ENCODE measurements around the gene CDC42EP3.
A peak's percentile ranks its signal among the peaks of the same experiment; 100 is the strongest.

CDC42EP3 gene

DNA sequence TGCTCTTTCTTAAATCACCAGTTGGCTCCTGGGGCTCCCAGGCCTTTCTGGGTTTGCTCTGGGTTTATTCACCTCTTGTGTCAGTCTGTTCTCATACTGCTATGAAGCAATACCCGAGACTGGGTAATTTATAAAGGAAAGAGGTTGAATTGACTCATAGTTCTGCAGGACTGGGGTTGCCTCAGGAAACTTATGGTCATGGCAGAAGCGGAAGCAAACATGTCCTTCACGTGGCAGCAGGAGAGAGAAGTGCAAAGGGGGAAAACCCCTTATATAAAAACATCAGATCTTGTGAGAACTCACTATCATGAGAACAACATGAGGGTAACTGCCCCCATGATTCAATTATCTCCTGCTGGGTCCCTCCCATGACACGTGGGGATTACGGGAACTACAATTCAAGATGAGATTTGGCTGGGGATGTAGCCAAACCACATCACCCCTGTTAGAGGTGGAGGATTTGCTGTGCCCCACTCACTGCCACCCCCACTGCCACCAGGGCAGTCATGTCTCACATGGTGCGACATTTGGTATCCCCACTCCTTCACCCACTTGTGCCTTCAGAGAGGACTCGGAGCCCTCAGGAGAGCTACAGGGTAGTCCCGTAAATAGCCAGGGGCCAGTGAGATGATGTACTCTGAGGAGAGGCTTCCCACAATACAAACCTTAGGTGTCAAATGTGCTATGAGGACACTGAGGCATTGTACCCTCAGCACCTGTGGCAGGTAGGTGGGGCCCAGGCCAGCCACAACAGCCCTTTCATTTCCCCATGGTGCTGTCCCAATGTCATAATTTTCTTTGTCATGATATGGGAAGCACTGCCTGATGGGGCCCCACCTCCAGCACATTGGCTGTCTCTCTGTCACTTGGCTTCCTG lies 35.7 kb downstream of the CDC42EP3 start:
- DNase-seq = peak; percentile 69

DNA sequence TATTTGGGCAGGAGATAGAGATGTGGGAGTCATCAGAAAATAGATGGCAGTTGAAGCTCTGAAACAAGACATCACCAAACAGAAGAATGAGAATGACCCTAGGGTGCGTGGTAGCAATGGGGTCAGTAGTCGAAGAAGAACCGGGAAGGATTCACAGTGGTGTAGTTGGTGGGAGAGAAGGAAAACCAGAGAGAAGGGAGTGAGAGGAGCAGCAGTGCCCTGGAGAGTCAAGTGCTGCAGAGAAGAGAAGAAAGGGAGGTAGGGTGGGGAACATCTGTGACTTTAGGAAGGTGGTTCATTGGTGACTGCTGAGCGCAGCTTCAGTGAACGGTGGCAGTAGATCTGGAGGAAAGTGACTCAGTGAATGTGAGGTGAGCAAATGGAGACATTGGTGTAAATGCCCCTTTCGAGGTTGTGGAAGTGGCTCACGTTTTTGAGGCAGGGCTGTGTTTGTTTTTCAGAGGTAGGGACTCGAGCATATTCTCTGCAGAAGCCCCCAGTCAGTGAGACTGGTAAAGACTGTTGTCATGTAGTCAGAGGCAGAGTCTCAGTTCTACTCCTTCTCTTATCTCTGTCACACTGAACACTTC lies 36.4 kb downstream of the CDC42EP3 start:
- DNase-seq = no peak

DNA sequence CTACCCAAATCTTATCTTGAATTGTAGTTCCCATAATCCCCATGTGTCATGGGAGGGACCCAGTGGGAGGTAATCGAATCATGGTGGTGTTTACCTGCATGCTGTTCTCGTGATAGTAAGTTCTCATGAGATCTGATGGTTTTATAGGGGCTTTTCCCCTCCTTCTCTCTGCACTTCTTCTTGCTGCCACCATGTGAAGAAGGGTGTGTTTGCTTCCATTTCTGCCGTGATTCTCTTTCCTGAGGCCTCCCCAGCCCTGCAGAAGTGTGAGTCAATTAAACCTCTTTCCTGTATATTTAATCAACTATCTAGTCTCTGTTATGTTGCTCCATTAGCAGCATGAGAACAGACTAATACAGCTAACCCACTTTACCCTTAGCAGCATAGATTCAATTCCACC lies 37.6 kb downstream of the CDC42EP3 start:
- DNase-seq = no peak

GRCh38 chr2:37633234-37633633 lies 38.2 kb downstream of the CDC42EP3 start:
- DNase-seq = no peak

GRCh38 chr2:37632310-37632709 lies 39.1 kb downstream of the CDC42EP3 start:
- DNase-seq = no peak

DNA sequence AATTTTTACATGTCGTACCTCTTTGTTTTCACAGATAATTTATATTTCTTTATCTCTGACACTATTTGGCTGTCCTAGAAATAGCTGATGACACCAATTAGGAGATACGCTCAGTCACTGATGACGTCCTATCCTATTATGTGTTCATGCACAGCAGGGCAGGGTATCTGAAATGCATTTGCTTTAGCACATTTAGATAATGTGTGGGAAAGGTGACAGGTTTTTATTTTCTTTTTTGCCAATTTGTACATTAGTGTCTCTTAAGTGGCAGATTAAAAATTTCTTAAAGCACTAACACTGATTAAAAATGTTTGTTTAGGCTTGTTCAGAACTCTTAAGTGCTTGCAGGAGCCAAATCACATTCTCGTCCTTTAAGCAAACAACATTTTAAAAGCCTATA lies 39.7 kb downstream of the CDC42EP3 start:
- no peak for DNase-seq

GRCh38 chr2:37631292-37631691 lies 40.1 kb downstream of the CDC42EP3 start:
- no peak for DNase-seq

DNA sequence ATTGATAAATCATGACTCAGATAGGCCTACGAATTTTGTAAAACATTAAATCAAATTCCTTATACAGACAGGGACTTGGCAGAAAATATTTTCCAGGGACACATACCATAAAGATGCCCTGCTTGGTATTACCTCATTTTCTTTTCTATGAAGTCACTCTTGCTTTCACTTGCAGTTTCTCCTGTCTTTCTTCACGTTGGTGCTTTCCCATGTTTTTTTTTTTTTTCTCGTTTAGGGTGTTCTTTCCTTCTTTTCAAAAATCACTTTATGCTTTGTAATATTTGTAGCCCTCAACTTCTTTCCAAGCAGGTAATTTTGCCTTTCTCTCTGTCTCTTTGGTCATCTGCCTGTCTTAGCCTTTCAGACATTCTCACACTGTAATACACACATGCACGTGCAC lies 40.7 kb downstream of the CDC42EP3 start:
- DNase-seq = no peak

DNA sequence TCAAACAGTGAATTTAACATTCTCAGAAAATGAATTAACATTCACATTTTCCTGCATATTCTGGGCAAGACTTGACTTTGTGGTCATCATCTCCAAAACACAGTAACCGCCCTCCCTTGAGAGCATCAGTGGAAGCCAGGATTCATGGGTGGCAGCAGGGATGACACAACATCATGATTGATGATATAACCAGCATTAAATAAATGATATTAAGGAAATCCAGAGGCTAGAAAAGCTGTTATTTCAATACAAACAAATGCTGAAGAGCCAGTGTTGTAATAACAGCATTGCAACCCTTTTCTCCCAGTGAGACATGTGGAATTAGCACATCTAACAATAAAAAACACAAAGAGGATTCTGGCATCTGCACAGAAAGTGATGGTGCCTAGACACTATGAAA lies 41.1 kb downstream of the CDC42EP3 start:
- no peak for DNase-seq

- no peak for DNase-seq
These were observed 41.9 kb downstream of the CDC42EP3 start for GRCh38 chr2:37629529-37629928.

- no peak for DNase-seq
These were observed 43.7 kb downstream of the CDC42EP3 start for GRCh38 chr2:37627710-37628109.

- DNase-seq = peak; percentile 78
These were observed 45.5 kb downstream of the CDC42EP3 start for GRCh38 chr2:37625796-37626571.

DNA sequence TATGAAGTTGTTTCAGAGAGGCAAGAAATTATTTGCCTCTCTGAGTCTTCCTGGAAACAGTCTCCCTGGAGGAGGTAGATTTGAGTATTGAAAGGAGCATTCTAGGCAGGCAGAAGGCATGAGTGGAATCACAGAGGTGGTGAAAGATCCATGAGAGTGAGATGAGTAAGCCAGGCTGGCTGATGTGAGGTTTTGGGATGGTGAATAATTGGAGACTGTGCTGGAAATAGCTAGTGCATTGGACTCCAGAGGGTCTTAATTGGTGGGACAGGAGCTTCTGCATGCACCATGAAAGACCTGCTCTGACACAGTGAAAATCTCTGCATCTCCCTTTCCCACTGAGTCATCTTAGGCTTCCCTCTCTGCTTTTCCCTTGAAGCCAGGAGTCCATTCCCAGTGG lies 46.3 kb downstream of the CDC42EP3 start:
- no peak for DNase-seq

- DNase-seq = peak; percentile 43
These were observed 47.2 kb downstream of the CDC42EP3 start for GRCh38 chr2:37623971-37624900.

DNA sequence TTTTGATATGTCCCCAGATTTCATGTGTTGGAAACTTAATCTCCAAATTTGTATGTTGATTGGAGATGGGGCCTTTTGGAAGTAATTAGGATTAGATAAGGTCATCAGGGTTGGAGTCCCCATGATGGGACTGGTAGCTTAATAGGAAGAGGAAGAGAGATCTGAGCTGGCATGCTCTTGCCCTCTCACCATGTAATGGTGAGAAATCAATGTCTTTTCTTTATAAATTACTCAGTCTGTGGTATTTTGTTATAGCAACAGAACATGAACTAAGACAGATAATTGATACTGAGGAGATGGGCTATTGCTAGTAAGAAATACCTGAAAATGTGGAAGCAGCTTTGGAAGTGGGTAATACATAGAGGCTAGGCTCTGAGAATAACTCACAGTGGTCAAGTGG lies 48.0 kb downstream of the CDC42EP3 start:
- no peak for DNase-seq

DNA sequence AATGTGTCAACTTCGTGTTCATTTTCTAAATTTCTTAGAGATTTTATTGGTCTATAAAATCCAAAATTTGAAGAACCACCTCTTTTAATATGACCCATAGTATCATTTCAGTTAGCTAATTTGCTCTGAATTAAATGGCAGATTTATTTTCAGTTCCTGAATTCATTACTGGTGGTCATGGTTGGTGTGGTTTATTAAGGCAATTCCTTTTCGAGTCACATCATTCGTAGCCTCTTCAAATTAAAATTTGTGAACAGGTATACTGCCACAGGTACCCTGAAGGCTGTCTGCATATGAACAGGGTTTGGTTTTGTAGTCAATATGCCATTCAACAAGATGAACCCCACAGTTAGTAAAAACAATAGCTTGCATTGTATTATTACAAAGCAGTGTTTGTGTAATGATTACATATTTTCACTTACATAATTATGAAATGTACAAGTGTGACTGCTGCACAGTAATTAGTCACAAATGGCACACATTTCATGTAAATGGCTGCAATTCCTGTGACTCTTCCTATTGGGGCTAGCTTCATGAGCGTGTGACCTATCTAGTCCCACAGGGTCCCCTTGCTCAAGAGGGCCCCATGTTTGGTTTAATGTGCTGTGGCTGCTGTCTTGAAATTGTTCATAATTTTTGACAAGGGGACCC lies 48.9 kb downstream of the CDC42EP3 start:
- no peak for DNase-seq

DNA sequence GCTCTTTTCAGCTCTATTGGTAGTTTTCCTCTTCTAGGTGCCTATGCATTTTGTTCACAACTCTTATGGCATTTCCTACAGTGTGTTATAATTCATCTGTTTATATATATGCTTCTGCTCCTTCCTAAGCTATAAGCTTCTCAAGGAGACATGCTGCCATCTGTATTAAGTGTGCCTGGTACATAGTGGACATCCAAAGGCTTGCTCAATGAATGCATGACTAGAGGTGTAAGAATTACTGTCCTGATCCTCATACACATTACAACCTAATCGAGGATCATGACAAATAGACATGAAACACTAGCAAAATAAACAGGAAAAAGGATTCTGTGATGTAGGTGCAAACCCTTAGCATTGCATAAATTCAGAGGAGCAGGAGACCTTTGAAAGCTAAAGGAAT lies 50.2 kb downstream of the CDC42EP3 start:
- no peak for DNase-seq

DNA sequence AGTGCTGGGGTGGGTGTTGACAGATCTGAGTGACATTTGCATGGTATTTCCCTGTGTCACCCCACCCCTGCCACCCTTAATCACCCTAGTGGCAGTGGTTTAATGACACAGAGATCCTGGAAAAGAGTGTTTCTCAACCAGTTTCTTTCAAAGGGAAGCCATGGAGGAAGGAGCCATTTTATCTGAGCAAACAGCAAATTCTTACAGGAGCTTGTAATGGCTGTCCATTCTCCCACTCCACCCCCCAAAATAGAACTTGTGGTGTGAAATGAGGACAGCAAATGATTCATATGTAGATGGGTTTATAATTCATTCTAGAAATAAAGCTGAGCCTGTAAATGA lies 51.5 kb downstream of the CDC42EP3 start:
- DNase-seq = no peak

- DNase-seq = no peak
These were observed 52.0 kb downstream of the CDC42EP3 start for GRCh38 chr2:37619230-37619958.

GRCh38 chr2:37618326-37618725 lies 53.1 kb downstream of the CDC42EP3 start:
- DNase-seq = no peak

GRCh38 chr2:37617119-37617892 lies 54.1 kb downstream of the CDC42EP3 start:
- DNase-seq = no peak
